ENCODE data around the gene KIRREL1.

DNA sequence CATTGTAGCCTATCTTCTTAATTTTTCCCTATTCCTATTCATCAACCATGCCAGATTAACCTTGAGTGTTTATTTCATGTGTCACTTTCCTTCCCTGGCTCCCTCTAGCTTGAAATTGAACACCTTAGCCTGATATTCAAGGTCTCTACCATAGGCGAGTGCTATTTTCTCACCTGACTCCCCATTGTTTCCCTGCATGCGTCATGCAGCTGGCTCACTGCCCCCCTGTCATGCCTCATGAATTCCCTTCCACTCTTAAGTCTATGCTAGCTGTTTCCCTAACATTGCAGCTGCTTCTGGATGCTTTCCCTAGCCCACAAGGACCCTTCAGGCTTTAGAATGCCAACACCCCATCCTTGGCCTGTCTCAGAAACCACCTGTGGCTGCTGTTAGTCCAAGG, 130.6 kb downstream of the KIRREL1 start:
- TF ChIP-seq TAF1 (IDR thresholded peaks at IDR 0.05; ENCODE audit: borderline replicate concordance, insufficient read depth, low read length) = no peak
- no peak for TF ChIP-seq POLR2AphosphoS5 (IDR thresholded peaks at IDR 0.05; ENCODE audit: low read depth, low read length)
- TF ChIP-seq, protein P1, sequence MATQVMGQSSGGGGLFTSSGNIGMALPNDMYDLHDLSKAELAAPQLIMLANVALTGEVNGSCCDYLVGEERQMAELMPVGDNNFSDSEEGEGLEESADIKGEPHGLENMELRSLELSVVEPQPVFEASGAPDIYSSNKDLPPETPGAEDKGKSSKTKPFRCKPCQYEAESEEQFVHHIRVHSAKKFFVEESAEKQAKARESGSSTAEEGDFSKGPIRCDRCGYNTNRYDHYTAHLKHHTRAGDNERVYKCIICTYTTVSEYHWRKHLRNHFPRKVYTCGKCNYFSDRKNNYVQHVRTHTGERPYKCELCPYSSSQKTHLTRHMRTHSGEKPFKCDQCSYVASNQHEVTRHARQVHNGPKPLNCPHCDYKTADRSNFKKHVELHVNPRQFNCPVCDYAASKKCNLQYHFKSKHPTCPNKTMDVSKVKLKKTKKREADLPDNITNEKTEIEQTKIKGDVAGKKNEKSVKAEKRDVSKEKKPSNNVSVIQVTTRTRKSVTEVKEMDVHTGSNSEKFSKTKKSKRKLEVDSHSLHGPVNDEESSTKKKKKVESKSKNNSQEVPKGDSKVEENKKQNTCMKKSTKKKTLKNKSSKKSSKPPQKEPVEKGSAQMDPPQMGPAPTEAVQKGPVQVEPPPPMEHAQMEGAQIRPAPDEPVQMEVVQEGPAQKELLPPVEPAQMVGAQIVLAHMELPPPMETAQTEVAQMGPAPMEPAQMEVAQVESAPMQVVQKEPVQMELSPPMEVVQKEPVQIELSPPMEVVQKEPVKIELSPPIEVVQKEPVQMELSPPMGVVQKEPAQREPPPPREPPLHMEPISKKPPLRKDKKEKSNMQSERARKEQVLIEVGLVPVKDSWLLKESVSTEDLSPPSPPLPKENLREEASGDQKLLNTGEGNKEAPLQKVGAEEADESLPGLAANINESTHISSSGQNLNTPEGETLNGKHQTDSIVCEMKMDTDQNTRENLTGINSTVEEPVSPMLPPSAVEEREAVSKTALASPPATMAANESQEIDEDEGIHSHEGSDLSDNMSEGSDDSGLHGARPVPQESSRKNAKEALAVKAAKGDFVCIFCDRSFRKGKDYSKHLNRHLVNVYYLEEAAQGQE (IDR thresholded peaks at IDR 0.05; ENCODE audit: insufficient read depth in 1 of 2, low read depth in 2 of 2, low read length in 2 of 2) = no peak
